Measurements from ENCODE around the gene NUPR1.

DNA sequence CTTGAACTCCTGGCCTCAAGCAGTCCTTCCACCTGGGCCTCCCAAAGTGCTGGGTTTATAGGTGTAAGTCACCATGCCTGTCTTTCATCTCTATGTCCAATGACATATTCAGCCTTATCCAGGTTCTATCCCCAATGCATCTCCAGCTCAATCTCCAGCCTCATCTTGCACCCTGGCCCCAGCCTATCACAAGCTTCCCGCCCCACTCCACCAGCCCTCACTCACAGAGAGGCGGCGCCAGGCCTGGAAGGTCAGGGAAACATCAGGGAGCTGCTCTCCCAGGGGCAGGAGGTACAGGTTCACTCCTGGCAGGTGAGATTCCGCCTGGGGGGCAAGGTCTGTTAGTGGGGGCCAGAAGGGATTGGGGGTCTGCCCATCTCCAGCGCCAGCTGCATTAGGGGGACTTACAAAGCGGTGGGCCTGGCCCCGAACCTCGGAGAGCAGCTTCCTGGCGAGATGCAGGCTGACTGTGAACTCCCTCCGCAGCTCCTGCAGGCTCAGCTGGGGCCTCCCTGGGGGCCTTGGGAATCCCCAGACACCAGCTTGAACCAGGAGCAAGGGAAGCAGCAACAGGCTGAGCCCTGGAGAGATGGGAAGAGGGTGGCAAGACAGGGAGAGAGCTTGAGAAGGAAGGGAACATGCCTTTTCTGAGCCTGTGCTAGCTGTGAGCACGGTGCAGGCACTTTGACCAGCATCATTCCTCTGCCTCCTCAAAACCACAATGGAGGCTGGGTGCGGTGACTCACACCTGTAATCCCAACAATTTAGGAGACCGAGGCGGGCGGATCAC is 35.1 kb downstream of the NUPR1 start:
- TF ChIP-seq, protein P1, sequence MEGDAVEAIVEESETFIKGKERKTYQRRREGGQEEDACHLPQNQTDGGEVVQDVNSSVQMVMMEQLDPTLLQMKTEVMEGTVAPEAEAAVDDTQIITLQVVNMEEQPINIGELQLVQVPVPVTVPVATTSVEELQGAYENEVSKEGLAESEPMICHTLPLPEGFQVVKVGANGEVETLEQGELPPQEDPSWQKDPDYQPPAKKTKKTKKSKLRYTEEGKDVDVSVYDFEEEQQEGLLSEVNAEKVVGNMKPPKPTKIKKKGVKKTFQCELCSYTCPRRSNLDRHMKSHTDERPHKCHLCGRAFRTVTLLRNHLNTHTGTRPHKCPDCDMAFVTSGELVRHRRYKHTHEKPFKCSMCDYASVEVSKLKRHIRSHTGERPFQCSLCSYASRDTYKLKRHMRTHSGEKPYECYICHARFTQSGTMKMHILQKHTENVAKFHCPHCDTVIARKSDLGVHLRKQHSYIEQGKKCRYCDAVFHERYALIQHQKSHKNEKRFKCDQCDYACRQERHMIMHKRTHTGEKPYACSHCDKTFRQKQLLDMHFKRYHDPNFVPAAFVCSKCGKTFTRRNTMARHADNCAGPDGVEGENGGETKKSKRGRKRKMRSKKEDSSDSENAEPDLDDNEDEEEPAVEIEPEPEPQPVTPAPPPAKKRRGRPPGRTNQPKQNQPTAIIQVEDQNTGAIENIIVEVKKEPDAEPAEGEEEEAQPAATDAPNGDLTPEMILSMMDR (IDR thresholded peaks at IDR 0.05; ENCODE audit: insufficient read depth, low read length), result no peak
- no peak for TF ChIP-seq POLR2AphosphoS5 (IDR thresholded peaks at IDR 0.05; ENCODE audit: low read depth)

All from HL-60 (cell line).